Measurements from ENCODE around the gene GPHN.

The GPHN gene

DNA sequence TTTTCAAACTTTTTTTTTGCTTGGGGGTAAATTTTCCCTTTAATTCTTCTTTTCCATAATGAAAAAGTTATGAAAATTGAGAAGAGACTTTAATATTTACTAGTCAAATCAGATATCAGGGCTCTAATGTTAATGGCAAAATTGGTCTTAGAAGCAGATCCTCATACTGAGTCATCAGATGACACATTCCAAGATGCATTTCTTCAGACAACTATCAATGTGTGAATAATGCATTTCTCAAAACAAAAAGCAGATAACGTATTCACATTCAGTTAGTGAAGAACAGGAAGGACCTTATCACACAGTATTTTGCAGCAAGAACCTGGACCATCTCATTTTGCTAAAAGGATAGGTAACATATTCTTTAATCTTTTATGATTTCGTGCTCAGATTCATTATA is 130.7 kb downstream of the GPHN start:
- Histone ChIP-seq H3K9ac (ENCODE audit: low read depth, low read length) (no peak overlapping the region), H3K9me3 (ENCODE audit: control insufficient read depth, insufficient read depth, low read length) (no peaks in the 10 kb centered on the region), H3K4me1 (ENCODE audit: insufficient read depth, low read length) (no peaks in the 10 kb centered on the region), H3K36me3 (ENCODE audit: insufficient read depth, low read length) (no peaks in the 10 kb centered on the region)

DNA sequence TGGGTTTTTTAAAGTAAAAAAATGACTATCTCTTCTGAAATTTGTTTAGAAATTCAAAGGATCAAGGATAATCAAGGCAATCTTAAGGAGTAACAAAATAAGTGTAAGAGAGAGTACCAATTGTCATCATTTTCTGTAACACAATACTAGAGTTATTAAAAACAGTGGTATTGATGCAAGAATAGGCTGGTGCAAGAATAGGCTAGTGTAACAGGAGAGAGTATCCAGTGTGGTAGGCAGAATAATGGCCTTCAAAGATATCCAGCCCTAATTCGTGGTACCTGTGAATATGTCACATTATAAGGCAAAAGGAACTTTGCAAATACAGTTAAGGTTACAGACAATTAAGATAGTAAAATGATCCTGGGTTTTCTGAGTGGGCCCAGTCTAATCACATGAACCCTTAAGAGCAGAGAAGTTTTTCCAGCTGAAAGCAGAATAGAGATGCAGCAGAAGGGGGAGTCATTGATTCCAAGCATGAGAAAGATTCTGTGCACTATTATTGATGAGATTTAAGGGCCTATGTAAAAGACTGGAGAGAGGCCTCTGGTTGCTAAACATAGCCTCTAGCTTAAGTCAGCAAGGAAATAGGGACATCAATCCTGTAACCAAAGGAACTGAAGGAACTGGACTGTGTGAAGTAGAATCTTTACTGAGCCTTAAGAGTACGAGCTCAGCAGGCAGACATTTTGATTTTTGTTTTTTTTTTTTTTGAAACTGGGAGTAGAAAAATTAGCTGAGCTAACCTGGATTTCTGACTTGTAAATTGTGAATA is 134.1 kb downstream of the GPHN start:
- Histone ChIP-seq H3K4me1 (ENCODE audit: insufficient read depth, low read length) (no peaks in the 10 kb centered on the region), H3K36me3 (ENCODE audit: insufficient read depth, low read length) (no peaks in the 10 kb centered on the region), H3K9ac (ENCODE audit: low read depth, low read length) (no peak overlapping the region), H3K9me3 (ENCODE audit: control insufficient read depth, insufficient read depth, low read length) (no peaks in the 10 kb centered on the region)

DNA sequence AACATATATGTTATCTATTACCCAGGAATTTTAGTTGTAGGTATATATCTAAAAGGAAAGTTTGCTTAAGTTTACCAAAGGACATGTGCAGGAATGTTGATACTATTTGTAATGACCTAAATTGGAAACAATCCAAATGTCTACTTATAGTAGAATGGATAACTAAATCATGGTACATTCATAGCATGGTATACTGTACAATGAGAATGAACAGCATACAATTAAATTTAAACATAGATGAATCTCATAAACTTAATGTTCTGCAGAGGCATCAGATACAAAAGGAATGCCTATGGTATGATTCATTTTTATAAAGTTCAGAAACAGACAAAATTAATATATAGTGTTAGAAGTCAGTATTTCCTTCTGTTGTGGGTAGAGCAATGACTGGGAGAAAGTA is 135.4 kb downstream of the GPHN start:
- H3K9ac ChIP-seq (ENCODE audit: low read depth, low read length), result no peak overlapping the region
- no peaks in the 10 kb centered on the region for H3K9me3 ChIP-seq (ENCODE audit: control insufficient read depth, insufficient read depth, low read length)
- H3K36me3 ChIP-seq (ENCODE audit: insufficient read depth, low read length), result no peaks in the 10 kb centered on the region
- no peaks in the 10 kb centered on the region for H3K4me1 ChIP-seq (ENCODE audit: insufficient read depth, low read length)

DNA sequence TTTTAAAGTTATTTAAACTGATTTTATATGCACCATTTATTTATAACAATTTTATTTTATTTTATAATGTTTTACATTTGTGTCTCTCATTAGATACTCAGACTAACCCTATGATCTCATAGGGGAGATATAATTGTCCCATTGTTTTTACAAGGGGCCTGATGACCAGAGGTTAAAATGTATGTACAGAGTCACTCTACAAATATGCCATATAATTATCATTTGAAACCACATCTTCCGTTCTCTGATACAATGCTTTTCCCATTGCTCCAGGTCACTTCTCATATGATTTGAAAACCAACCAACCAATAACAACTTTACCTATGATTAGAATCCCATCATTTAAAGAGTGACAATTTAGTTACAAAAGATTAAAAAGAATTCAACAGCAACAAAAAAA is 137.8 kb downstream of the GPHN start:
- no peaks in the 10 kb centered on the region for H3K4me1 ChIP-seq (ENCODE audit: insufficient read depth, low read length)
- H3K9ac ChIP-seq (ENCODE audit: low read depth, low read length), result no peak overlapping the region
- no peaks in the 10 kb centered on the region for H3K36me3 ChIP-seq (ENCODE audit: insufficient read depth, low read length)
- no peaks in the 10 kb centered on the region for H3K9me3 ChIP-seq (ENCODE audit: control insufficient read depth, insufficient read depth, low read length)

DNA sequence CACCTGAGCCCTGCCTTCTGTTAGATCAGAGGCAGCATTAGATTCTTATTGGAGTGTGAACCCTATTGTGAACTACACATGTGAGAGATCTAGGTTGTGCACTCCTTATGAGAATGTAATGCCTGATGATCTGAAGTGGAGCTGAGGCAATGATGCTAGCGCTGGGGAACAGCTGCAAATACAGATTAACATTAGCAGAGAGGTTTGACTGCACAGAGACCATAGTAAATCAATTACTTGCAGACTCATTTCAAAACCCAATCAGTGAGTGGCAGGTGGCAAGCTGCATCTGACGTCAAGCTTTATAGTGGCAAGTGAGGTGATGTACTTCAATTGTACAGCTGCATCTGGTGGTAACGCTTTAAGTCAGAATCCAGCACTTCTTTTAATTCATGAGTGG is 141.6 kb downstream of the GPHN start:
- H3K4me1 ChIP-seq (ENCODE audit: insufficient read depth, low read length), result 0 out of 2 replicates have a peak, but pooled peaks cover 4% of the 10 kb centered on the region
- H3K9me3 ChIP-seq (ENCODE audit: control insufficient read depth, insufficient read depth, low read length), result no peaks in the 10 kb centered on the region
- no peak overlapping the region for H3K9ac ChIP-seq (ENCODE audit: low read depth, low read length)
- H3K36me3 ChIP-seq (ENCODE audit: insufficient read depth, low read length), result no peaks in the 10 kb centered on the region

DNA sequence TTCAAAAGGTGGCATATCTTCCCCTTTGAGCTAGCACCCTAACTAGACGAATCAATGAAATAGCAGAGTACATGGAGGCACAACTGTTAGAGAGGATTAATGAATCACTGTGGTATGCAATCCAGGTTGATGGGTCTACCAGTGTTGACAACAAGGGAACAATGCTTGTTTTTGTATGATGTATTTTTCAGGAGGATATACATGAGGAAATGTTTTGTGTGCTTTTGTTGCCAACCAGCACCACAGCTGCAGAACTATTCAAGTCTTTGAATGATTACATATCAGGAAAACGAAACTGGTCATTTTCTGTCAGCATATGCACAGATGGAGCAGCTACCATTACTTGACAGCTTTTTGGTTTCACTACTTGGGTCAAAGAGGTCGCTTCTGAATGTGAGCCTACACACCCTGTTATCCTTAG is 142.6 kb downstream of the GPHN start:
- no peaks in the 10 kb centered on the region for H3K9me3 ChIP-seq (ENCODE audit: control insufficient read depth, insufficient read depth, low read length)
- no peak overlapping the region for H3K9ac ChIP-seq (ENCODE audit: low read depth, low read length)
- no peaks in the 10 kb centered on the region for H3K36me3 ChIP-seq (ENCODE audit: insufficient read depth, low read length)
- 0 out of 2 replicates have a peak, but pooled peaks cover 4% of the 10 kb centered on the region for H3K4me1 ChIP-seq (ENCODE audit: insufficient read depth, low read length)

DNA sequence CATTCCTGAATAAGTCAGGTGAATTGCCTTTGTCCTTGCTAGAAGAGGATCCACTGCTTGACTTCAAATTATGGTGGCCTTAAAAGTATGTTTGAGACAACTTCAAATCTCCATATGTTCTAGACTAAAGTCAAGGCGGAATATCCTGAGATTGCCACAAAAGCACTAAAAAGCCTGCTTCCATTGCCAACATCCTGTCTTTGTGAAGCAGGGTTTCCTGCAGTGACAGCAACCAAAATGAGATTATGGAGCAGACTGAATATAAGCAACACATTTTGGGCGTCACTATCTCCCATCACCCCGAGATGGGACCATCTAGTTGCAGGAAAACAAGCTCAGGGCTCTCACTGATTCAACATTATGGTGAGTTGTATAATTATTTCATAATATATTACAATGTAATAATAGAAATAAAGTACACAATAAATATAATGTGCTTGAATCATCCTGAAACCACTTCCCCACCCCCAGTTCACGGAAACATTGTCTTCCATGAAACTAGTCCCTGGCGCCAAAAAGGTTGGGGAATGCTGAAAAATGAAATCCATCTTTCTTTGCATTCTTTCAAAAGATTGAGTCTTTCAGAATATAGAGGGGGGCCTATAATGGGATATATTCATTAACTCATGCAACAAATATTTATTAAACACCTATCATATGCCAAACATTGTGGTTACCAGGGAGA is 143.7 kb downstream of the GPHN start:
- no peak overlapping the region for H3K9ac ChIP-seq (ENCODE audit: low read depth, low read length)
- 0 out of 2 replicates have a peak, but pooled peaks cover 4% of the 10 kb centered on the region for H3K4me1 ChIP-seq (ENCODE audit: insufficient read depth, low read length)
- H3K36me3 ChIP-seq (ENCODE audit: insufficient read depth, low read length), result no peaks in the 10 kb centered on the region
- H3K9me3 ChIP-seq (ENCODE audit: control insufficient read depth, insufficient read depth, low read length), result no peaks in the 10 kb centered on the region

DNA sequence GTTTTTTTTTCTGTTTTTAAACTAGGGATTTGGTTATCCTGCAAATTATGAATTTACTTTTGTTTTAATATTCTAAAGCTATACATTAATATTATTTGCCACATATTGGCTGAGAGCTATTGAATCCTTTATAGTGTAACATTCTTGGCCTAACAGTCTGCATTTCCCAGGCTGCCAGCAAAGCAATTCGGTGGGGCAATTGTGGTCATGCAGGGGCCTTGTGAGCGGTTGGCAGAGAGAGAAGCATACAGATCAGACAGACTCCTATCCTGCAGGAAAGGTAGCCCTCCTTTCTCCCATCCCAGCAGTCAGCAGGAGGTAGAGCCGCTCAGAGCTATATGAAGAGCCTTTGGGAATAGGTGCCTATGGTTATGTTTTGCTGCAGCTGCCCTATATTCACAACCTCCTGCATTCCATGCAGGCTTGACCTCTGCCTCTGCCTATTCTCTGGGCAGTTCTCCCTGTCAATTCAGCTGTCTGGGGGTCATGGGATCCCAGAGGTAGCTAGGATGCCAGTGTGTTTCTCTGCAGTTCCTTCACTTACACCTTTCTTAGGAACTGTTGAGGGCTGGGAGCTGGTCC is 144.7 kb downstream of the GPHN start:
- H3K9me3 ChIP-seq (ENCODE audit: control insufficient read depth, insufficient read depth, low read length), result 0 out of 2 replicates have a peak, but pooled peaks cover 2% of the 10 kb centered on the region
- H3K36me3 ChIP-seq (ENCODE audit: insufficient read depth, low read length), result no peaks in the 10 kb centered on the region
- H3K4me1 ChIP-seq (ENCODE audit: insufficient read depth, low read length), result 0 out of 2 replicates have a peak, but pooled peaks cover 4% of the 10 kb centered on the region
- no peak overlapping the region for H3K9ac ChIP-seq (ENCODE audit: low read depth, low read length)

DNA sequence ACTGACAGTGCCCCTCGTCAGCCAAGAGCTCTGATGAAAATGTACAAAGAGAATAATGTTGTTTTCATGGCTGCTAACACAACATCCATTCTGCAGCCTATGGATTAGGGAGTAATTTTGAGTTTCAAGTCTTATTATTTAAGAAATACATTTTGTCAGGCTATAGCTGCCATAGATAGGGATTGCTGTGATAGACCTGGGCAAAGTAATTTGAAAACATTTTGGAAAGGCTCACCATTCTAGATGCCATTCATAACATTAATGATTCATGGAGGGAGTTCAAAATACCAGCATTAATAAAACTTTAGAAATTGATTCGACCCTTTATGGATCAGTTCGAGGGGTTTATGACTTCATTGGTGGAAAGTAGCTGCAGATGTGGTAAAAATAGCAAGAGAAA is 149.8 kb downstream of the GPHN start:
- 0 out of 2 replicates have a peak, but pooled peaks cover 2% of the 10 kb centered on the region for H3K4me1 ChIP-seq (ENCODE audit: insufficient read depth, low read length)
- H3K9ac ChIP-seq (ENCODE audit: low read depth, low read length), result no peak overlapping the region
- H3K36me3 ChIP-seq (ENCODE audit: insufficient read depth, low read length), result no peaks in the 10 kb centered on the region
- H3K9me3 ChIP-seq (ENCODE audit: control insufficient read depth, insufficient read depth, low read length), result 0 out of 2 replicates have a peak, but pooled peaks cover 2% of the 10 kb centered on the region

DNA sequence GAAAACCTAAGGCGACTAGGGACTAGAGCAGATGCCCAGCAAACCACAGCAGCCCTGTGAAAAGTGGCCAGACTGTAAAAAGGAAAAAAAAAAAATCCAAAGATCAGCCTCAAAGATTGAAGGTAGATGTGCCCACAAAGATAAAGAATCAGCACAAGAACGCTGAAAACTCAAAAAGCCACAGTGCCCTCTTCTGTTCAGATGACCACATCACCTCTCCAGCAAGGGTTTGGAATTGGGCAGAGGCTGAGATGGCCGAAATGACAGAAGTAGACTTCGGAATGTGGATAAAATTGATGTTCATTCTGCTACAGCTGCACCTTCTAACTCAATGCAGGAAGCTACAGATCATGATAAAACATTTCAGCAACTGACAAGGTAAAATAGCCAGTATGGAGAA is 154.4 kb downstream of the GPHN start:
- no peaks in the 10 kb centered on the region for H3K4me1 ChIP-seq (ENCODE audit: insufficient read depth, low read length)
- no peaks in the 10 kb centered on the region for H3K36me3 ChIP-seq (ENCODE audit: insufficient read depth, low read length)
- no peaks in the 10 kb centered on the region; the same call in 1 of the 2 replicates for H3K9me3 ChIP-seq (ENCODE audit: control insufficient read depth, insufficient read depth, low read length)
- H3K9ac ChIP-seq (ENCODE audit: low read depth, low read length), result no peak overlapping the region

DNA sequence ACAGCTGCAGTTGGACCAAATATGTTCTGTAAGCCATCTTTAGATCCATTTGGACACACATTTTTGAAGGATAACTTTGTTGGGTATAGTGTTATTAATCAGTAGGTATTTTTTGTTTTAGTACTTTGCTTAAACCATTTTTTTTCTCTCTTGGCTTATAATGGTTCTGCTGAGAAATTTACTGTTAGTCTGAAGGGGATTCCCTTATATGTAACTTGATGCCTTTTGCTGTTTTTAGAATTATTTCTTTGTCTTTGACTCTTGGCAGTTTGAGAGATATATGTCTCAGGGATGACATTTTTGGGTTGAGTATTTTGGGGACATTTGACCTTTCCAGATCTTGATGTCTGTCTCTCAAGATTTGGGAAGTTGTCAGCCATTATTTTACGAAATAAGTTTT is 169.8 kb downstream of the GPHN start:
- Histone ChIP-seq H3K9ac (ENCODE audit: low read depth, low read length) (no peak overlapping the region), H3K4me1 (ENCODE audit: insufficient read depth, low read length) (no peaks in the 10 kb centered on the region), H3K36me3 (ENCODE audit: insufficient read depth, low read length) (no peaks in the 10 kb centered on the region), H3K9me3 (ENCODE audit: control insufficient read depth, insufficient read depth, low read length) (peaks cover 4% of the 10 kb centered on the region; the same call in 1 of the 2 replicates)

DNA sequence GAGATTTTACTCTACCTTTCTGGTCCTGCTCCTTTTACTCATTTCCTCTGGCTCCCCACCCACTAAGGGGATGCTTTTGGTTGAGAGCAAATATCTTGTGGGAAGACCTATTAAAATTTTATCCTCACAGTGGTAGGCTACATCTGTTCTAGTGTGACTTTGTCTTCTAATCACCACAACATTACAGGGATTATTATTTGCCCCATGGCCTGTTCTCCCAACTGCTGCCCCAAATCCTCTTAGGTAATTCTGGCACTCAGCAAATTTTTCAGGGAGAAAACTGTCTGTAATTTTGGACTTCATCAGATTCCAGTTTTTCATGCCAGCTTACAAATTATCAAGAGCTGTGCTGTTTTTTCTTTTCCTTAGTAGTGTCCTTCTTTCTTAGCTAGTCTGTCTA is 172.3 kb downstream of the GPHN start:
- H3K9me3 ChIP-seq (ENCODE audit: control insufficient read depth, insufficient read depth, low read length), result peaks cover 4% of the 10 kb centered on the region; the same call in 1 of the 2 replicates
- no peak overlapping the region for H3K9ac ChIP-seq (ENCODE audit: low read depth, low read length)
- H3K4me1 ChIP-seq (ENCODE audit: insufficient read depth, low read length), result no peaks in the 10 kb centered on the region
- no peaks in the 10 kb centered on the region for H3K36me3 ChIP-seq (ENCODE audit: insufficient read depth, low read length)

DNA sequence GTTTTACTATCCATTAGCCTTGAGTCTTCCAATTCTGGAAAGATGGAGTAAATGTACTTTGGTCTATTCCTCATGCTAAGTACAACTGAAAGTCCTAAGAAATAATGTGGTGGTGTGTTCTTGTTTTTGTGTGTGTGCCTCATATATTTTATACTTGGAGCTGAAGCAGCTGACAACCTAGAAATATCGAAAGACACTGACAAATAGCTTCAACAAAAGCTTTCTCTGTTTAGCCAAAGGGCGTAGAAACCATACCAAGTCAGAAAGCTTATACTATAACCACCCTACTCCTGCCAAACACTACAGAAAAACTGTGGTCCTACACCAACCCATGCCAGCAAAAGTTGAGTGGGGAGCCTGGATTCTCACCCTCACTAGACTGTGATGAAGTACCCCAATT is 188.4 kb downstream of the GPHN start:
- Histone ChIP-seq H3K36me3 (ENCODE audit: insufficient read depth, low read length) (no peaks in the 10 kb centered on the region), H3K9me3 (ENCODE audit: control insufficient read depth, insufficient read depth, low read length) (no peaks in the 10 kb centered on the region), H3K9ac (ENCODE audit: low read depth, low read length) (no peak overlapping the region), H3K4me1 (ENCODE audit: insufficient read depth, low read length) (no peaks in the 10 kb centered on the region)

DNA sequence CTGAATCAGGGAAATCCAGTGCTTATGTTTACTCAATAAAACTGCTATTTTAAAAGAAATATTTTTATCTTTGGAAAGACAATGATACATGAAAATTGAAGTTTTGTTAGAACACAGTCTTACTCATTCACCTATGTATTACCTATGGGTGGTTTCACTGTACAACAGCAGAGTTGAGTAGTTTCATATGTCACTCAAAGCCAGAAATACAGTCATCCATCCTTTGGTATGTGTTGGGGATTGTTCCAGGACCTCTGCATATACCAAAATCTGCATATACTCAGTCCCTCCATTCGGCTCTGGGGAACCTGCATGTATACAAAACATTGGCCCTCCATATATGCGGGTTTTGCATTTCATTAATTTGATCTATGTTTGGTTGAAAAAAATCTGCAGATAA is 190.6 kb downstream of the GPHN start:
- Histone ChIP-seq H3K4me1 (ENCODE audit: insufficient read depth, low read length) (no peaks in the 10 kb centered on the region), H3K9ac (ENCODE audit: low read depth, low read length) (no peak overlapping the region), H3K9me3 (ENCODE audit: control insufficient read depth, insufficient read depth, low read length) (no peaks in the 10 kb centered on the region), H3K36me3 (ENCODE audit: insufficient read depth, low read length) (no peaks in the 10 kb centered on the region)

DNA sequence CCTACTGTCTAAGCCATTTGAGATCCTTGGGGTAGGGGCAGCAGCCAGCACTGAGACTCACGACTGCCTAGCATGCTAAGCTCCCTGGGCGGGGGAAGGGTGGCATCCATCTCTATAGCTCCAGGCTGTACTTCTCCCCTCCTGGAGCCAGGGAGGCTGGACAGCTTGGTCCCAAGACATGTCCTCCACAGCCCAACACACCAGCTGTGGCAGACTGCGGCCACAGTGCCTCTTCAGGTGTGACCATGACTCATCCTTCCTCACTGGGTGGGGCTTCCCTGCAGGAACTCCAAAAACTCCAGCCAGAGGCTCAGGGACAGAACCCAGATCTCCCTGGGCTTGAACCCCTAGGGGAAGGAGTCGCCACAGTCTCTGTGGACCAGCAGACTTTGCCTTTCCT is 193.9 kb downstream of the GPHN start:
- H3K9me3 ChIP-seq (ENCODE audit: control insufficient read depth, insufficient read depth, low read length), result peaks cover 5% of the 10 kb centered on the region
- no peaks in the 10 kb centered on the region for H3K4me1 ChIP-seq (ENCODE audit: insufficient read depth, low read length)
- no peaks in the 10 kb centered on the region for H3K36me3 ChIP-seq (ENCODE audit: insufficient read depth, low read length)
- H3K9ac ChIP-seq (ENCODE audit: low read depth, low read length), result no peak overlapping the region
